NCI-H146 treated with DMSO at 0.1 percent for 48 hours (cell line): ENCODE results near the gene CDC42BPA.
"Not testable (repeated sequence)": the region's sequence is repeated elsewhere in the genome, so short reads cannot be mapped to it uniquely, and the experiment has no call there.

Experiments used
- DNase-seq: peaks from one replicate; lab custom pipeline; 2025; ENCODE audit not compliant: unreplicated experiment; lab: John Stamatoyannopoulos, UW

The CDC42BPA gene

DNA sequence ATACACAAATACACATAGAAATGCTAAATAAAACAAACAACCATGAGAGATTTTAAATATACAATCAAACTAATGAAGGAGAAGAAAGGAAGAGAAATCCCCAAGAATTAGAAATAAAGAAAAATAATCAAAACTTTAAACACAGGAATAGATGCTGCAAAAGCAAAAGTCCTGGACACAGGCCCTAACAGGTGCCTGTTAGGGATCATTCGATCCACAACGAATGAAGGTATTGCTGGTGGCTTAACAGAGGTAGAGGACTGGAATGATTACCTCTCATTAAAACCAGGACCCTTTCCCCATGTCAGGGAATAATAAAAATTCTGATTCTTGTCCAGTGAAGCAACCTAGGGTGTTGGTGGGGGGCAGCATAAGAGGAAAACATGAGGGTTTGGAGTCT, 56.8 kb downstream of the CDC42BPA start:
- DNase-seq: no peak

GRCh38 chr1:227260433-227260832, 57.9 kb downstream of the CDC42BPA start:
- no peak for DNase-seq

- no peak for DNase-seq
These were observed 60.3 kb downstream of the CDC42BPA start for GRCh38 chr1:227257964-227258363.

DNA sequence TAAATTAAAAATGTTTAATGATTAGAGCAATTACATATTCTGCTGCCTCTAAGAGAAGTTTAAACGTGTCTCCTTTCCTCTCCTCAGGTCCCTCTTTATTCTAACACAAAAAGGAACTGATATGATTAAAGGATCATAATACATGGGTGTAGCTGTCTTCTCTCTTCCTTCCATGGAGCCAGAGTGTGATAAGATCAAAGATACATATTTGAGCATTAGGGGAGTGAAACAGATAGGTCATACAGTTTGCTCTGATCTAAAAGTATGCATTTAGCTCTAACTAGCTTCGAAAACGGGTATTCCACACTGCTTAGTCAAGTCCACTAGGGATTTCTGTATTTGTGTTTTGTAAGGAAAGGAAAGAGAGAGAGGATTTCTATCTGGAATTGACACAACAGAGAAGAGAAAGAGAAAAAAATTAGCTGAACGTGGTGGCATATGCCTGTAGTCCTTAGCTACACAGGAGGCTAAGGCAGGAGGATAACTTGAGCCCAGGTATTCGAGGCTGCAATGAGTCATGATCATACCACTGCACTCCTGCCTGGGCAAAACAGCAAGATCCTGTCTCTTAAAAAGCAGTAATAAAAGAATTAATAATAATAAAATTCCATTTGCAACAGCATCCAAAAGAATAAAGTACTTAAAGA, 63.1 kb downstream of the CDC42BPA start:
- DNase-seq: no peak

DNA sequence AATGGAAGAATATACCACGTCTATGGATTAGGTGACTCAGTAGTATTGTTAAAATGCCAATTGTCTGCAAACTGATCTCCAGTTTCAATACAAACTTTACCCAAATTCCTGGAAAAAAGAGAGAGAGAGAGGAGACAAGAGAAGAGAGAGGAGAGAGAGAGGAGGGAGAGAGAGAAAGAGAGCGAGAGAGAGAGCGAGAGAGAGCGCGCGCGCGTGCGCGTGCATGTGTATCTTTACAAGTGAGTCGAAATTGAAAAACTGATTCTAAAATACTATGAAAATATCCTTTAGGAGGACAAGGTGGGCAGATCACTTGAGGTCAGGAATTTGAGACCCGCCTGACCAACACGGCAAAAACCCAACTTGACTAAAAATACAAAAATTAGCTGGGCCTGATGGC, 65.2 kb downstream of the CDC42BPA start:
- no peak for DNase-seq

GRCh38 chr1:227245613-227246320, 72.5 kb downstream of the CDC42BPA start:
- no peak for DNase-seq

GRCh38 chr1:227244339-227245118, 73.8 kb downstream of the CDC42BPA start:
- DNase-seq: no peak

DNA sequence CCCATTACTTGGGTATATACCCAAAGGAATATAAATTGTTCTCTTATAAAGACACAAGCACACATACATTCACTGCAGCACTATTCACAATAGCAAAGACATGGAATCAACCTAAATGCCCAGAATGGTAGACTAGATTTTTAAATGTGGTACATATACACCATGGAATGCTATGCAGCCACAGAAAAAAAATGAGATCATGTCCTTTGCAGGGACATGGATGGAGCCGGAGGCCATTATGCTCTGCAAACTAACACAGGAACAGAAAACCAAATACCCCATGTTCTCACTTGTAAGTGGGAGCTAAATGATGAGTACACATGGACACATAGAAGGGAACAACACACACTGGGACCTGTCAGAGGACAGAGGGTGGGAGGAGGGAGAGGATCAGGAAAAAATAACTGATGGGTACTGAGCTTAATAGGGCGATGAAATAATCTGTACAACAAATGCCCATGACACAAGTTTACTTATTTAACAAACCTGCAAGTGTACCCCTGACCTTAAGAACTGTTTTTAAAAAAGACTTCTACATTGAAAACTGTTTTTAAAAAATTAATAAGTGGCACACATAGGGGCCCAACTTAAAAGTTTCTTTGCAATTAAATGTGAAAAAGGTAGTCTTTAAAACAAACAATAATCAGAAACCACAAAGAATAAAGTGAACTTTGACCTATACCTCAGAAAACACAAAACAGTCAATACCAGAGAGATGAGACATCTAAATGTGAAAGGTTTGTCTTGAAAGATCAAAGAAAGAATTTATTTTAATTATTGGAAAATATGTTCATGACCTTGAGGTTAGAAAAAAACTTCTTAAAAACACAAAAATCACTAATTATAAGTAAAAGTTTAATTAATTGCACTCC, 75.2 kb downstream of the CDC42BPA start:
- no peak for DNase-seq

DNA sequence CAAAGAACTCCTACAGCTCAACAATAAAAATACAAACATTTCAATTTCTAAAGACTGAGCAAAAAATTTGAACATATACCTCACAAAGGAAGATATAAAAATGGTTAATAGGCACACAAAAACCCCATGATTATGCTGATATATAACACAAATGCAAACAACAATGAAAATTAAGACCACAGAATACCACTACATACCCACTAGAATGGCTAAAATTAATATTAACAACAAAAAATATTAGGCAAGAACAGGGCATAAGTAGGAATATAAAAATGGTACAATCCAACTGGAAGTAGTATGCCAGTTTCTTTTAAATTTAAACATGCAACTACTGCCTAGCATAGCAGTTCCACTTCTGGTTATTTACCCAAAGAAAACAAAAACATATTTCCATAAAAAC, 77.3 kb downstream of the CDC42BPA start:
- DNase-seq: no peak

DNA sequence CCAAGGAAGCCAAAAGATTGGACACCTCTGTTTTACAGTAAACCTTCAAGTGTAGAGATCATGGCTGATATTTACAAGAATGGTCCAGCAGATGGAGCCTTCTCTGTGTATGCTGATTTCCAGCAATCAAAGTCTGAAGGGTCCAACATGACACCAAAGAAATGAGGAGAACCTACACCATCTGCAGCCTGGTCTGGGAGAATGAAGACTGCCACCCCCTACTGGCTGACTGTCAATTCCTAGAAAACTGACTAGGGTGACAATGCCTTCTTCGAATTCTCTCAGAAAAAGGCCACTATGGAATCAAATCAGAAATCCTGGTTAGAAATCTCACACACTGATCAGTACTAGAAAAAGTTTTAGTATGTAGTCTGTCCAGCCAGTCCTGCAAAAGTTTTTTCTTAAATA, 83.3 kb downstream of the CDC42BPA start:
- DNase-seq: peak; percentile 41

DNA sequence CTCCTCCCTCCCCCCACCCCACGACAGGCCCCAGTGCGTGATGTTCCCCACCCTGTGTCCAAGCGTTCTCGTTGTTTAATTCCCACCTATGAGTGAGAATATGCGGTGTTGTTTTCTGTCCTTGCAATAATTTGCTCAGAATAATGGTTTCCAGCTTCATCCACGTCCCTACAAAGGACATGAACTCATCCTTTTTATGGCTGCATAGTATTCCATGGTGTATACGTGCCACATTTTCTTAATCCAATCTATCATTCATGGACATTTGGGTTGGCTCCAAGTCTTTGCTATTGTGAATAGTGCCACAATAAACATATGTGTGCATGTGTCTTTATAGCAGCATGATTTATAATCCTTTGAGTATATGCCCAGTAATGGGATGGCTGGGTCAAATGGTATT, 87.2 kb downstream of the CDC42BPA start:
- DNase-seq: not testable (repeated sequence)

GRCh38 chr1:227228201-227228600, 90.1 kb downstream of the CDC42BPA start:
- no peak for DNase-seq

DNA sequence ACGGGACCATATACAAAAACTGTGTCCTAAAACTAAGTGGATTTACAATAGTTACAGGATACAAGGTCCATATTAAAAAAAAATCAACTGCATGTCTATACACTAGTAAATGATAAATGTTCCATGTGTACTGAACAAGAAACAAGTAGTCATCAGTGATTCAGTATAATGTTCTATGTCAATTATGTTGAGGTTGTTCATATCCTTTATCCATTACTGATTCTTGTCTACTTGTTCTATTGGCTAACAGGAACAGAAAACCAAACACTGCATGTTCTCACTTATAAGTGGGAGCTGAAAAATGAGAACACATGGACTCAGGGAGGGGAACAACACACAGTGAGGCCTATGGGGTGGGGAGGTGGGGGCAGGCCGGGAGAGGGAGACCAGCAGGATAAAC, 90.5 kb downstream of the CDC42BPA start:
- no peak for DNase-seq

GRCh38 chr1:227225715-227226346, 92.5 kb downstream of the CDC42BPA start:
- DNase-seq: no peak

DNA sequence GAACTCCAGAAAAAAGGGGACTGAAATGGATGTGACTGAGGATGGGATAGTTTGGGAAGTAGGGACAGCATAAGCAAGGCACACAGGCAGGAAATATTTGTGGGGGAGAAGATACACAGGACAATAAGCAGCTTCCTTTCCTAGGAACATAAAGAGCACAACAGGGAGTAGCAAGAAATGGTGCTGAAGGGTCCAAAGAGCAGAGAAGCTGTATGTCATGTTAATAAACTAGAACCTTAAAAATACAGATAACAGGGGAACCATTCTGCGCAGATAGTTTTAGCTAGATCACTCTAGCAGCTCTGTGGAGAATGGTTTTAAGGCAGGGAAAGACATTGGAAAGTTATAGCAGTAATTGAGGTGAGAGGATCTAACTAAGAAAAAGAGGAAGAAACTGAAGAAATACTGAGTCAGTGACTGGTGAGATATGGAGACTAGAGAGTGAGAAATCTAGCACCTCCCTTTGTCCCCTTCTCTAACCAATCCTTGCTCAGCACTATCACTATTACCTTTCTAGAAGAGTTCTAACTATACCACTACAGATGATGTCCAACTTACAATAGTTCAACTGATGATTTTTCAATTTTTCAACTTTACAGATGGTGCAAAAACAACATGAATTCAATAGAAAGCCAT, 95.0 kb downstream of the CDC42BPA start:
- DNase-seq: no peak

GRCh38 chr1:227219715-227220292, 98.5 kb downstream of the CDC42BPA start:
- DNase-seq: no peak

- no peak for DNase-seq
These were observed 99.3 kb downstream of the CDC42BPA start for GRCh38 chr1:227218870-227219573.

DNA sequence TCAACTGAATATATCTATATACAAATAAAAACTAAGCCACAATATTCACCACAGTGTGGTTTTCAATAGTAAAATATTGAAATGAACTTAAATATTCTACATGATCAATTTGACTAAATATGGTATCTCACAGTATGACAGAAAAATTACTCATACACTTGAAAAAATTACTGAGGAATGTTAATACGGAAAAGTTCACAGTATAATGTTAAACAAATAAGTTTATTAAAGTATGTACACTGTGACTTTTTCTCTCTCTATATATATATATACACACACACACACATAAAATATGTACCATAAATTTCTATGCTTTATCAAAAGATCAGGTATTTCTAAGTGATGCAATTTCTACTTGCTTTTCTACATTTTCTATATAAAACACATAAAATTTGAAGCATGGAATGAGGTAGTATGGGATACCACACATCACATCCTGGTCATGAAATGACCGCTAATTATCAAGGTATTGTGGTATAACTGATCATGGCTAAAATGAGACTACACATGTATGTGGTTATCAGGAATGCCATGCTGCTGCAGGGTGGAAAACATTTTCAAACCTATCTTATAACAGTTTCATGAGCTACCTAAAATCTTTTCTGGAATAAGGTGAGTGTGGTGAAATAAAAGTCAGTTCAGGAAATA, 102.3 kb downstream of the CDC42BPA start:
- DNase-seq: no peak

- DNase-seq: no peak
These were observed 104.1 kb downstream of the CDC42BPA start for GRCh38 chr1:227214207-227214606.
